Measurements from ENCODE around the gene TUBB4A.
"Not testable (repeated sequence)": the region's sequence is repeated elsewhere in the genome, so short reads cannot be mapped to it uniquely, and the experiment has no call there.

TUBB4A gene

DNA sequence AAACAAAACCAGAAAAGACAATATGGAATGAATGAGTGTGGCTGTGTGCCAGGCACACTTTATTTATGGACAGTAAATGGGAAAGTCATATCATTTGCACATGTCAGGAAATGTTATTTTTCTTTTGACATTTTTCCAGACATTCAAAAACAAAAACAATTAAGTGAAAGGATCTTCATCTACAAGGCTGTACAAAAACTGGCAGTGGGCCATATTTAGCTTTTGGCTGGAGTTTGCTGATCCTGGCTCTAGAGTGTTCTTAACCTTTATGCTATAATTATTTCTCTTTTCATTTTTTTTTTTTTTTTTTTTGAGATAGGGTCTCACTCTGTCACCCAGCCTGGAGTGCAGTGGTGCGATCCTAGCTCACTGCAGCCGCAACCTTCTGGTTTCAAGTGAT is 22.2 kb upstream of the TUBB4A start:
- no peak for DNase-seq (ENCODE audit: low read depth in 2 of 2)

DNA sequence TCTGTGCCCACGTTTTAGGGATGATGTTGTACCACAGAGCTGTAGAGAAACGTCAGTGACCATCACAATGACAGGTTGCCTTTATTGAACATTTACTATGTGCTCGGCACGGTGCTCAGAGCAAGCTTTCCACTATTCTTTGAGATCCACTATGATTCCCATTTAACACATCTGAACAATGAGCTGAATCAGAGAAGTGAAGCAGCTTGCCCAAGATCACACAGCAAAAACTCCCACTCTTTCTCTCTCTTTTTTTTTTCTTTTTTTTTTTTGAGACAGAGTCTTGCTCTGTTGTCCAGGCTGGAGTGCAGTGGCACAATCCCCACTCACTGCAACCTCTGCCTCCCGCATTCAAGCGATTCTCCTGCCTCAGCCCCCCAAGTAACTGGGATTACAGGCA is 20.6 kb upstream of the TUBB4A start:
- DNase-seq (ENCODE audit: low read depth in 2 of 2), result no peak

DNA sequence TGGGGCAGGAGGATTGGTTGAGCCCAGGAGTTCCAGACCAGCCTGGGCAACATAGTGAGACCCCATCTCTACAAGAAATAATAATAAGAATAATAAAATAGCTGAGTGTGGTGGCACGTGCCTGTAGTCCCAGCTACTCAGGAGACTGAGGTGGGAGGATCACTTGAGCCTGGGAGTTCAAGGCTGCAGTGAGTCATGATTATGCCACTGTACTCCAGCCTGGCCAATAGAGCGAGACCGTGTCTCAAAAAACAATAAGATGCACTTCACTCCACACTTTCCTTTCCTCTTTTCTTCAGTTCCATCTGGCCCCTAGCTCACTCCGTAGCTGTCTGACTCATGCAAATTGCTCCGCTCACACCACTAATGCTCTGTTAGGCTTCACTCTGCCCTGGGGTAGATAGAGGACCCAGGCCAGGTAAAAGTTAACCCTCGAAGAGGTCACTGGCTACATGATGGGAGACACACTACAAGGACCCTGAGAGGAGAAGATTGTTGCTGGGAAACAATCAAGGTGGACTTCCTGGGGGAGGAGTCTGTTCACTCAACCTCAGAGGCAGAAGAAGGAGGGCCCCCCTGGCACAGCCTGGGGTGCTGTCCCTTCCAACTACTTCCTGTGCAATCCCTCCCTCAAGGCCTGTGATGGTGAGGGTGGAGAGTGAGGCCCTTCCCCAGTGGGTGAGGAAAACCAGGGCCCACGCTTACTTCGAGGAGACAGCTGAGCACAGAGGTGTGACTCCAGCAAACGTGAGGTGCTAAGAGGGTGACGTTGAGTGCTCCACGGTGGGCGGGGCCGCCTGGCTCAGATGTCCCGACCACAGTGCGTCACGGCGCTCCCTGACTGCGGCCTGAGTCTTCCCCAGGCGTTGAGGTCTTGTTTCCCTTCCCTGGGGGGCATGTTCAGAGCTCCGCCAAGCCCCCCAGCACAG is 19.9 kb upstream of the TUBB4A start:
- no peak for DNase-seq (ENCODE audit: low read depth in 2 of 2)

DNA sequence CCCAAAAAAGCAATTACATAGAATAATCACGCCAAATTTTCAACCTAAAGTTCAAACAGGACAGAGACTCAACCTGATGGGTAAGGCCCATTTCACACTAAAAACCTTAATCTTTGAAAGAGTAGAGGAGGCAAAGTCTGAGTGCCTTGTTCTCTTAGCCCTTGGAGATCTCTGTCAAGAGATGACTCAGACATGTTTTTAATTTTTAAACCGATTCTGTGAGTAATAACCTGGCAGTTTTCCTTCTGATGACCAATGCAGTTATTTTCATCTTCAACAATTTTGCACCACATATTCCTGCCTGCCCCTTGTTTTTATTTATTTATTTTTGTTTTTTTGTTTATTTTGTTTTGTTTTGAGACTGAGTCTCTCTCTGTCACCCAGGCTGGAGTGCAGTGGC is 17.2 kb upstream of the TUBB4A start:
- DNase-seq (ENCODE audit: low read depth in 2 of 2), result no peak

DNA sequence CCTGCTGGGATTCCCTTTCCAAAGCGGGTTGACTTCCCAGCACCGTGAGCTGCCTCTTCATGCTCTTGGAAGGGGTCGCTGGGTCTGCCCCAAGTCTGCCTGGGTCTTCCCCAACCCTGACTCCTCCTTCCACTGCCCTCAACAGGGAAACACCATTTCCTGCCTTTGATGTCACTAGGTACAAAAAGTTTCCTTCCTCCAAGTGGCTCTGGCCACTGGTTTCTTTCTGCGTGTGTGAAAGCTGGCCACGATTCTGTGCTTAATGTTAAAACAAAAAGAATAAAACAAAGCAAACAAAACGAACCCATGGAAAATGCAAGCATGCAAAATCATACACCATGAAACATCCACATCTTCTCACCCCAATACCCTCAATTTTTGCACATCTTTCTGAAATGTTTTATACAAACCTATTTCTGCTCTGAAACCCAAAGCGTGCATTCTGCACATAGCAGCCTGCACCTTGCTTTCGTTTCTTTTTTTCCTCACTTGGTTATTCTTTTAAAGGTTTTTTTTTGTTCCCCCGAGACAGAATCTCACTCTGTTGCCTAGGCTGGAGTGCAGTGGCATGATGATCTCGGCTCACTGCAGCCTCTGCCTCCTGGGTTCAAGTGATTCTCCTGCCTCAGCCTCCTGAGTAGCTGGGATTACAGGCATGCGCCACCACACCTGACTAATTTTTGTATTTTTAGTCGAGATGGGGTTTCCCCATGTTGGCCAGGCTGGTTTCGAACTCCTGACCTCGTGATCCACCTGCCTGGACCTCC is 16.2 kb upstream of the TUBB4A start:
- DNase-seq (ENCODE audit: low read depth in 2 of 2), result no peak

DNA sequence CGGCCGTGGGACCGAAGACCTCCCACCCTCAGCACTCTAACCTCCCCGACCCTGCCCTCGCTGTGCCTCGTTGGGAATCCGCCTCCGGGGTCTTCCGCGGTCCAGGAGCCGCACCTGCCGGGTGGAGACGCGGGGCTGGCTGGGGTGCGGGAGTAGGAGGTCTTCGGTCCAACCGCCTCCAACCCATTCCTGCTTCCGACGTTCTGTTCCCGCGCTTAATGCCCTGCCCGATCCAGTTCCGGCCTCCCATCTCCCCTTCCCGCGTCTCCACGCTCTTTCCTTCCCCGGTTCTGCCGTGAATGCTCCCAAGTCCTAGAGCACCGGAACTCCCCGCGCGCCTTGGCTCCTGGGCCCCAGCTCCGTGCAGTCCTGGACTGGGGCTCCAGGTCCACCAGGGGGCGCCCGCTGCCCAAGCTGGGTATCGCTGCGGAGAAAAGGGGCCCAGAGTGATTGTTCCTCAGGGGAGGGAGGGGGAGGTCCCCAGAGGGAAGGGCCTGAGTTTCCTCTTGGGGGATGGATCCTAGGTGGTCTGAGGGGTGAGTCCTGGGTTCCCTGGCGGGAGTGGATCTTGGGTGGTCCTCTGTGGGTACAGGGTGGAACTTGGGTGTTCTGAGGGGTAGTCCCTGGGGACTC is 14.7 kb upstream of the TUBB4A start:
- peak; percentile 92 to 96 for DNase-seq (ENCODE audit: low read depth in 2 of 2)

DNA sequence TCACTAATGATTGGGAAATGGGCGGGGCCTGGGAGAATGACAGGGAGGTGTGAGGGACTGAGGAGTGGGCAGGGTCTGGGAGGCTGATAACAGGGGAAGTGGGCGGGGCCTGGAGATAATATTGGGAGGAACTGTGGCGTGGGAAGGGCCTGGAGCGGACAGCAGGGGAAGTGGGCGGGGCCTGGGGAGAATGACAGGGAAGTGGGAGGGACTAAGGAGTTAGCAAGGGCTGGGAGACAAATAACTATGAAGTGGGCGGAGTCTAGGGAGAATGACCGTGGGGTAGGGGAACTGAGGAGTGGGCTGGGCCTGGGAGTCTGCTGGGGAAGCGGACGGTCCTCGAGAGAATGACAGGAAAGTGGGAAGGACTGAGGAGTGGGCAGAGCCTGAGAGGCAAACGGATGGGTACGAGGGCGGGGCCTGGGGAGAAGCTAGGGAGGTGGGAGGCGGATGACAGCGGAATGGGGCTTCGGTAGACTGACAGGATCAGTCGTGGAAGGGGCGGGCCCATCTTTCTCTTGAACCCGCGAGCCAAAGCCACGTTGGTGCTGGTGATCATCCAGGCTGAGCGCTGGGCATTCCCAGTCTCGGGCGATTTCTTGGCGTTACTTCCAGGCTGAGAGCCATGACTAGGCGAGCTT is 14.0 kb upstream of the TUBB4A start:
- peak; percentile 50 to 71 for DNase-seq (ENCODE audit: low read depth in 2 of 2)

DNA sequence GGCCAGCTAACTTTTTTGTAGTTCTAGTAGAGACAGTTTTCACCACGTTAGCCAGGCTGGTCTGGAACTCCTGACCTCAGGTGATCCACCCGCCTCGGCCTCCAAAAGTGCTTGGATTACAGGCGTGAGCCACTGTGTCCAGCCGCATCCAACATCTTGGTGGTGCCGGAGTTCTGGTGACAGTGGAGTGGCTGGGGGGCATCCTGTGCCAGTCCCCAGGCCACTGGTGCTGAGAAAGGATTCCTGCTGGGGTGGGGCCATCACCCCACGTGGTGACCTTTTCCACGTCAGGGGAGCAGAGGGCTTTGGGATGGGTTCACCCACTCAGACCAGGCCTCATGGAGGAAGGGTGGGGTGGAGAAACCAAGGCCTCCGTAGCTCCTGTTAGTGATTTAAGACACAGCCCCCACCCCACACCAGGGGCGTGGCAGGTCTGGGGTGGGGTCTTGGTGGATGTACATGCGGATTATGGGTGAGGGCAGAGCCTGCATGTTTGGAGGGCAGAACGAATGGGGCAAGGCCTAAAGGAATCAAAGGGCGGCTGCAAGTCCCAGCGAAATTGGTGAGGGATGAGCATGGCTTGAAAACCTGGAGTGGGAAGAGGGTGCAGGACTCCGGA is 12.9 kb upstream of the TUBB4A start:
- no peak for DNase-seq (ENCODE audit: low read depth in 2 of 2)

DNA sequence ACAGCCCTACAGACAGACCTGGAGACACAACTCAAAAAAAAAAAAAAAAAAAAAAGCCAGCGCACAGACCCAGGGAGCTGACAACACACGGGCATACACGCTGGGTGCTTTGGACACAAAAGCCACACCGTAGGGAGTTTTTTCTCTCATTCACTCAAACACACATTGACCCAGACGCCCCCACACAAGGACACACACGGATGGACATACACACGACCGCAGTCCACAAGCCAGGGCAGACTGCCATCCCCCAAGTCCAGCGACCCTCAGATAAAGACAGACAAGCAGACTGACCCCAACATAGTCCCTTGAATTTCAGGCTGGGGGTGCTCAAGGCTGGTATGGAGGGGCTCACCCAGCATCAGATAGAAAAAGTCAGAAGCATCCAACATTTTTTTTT is 12.0 kb upstream of the TUBB4A start:
- no peak for DNase-seq (ENCODE audit: low read depth in 2 of 2)

DNA sequence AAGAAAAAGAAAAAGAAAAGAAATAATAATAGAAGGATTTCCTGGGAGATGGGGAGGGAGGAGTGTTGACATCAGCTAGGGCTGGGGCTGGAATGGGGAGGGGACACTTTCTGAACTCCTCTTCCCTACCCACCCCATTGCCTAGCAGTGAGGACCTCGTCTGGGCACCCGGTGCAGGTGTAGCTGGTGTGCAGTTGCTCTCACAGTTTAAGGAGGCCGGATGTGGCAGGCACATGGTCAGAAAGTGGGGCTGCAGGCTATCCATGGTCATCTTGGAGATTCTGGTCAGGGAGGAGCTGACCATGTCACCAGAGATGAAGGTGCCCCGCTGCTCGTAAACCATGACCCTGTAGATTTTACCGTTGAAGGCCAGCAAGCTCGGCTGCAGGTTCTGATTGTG is 8.5 kb upstream of the TUBB4A start:
- DNase-seq (ENCODE audit: low read depth in 2 of 2), result no peak

DNA sequence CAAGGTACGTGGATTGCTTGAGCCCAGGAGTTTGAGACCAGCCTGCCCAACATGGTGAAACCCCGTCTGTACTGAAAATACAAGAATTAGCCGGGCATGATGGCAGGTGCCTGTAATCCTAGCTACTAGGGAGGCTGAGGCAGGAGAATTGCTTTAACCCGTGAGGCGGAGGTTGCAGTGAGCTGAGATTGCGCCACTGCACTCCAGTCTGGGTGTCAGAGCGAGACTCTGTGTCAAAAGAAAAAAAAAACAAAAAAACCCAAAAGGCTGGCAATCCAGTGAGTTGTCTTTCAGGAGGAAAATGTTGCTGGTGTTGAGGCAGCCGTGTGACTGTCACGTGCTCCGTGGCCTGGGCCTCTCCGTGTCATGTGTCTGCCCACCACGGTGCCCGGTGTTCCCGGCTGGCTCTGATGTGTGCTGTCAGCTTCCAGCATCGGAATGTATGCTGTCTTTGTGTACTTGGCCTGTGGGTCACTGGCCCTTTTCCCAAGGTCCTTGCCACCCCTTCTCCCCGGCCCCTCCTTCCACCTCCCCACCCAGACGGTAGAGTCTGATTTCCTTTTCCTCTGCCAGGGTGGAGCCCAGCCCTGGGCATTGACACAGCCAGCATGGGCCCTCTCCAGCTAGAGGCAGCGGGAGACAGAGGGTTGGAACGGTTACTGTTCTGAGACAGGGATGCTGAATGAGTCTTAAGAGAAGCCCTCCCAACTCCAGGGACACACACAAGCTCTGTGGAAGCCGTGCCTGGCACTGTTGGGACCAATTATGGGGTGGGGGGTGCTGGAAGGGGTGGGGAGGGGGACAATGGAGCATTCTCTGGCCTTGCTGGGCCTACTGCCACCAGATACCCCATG is 7.2 kb upstream of the TUBB4A start:
- DNase-seq (ENCODE audit: low read depth in 2 of 2), result no peak

DNA sequence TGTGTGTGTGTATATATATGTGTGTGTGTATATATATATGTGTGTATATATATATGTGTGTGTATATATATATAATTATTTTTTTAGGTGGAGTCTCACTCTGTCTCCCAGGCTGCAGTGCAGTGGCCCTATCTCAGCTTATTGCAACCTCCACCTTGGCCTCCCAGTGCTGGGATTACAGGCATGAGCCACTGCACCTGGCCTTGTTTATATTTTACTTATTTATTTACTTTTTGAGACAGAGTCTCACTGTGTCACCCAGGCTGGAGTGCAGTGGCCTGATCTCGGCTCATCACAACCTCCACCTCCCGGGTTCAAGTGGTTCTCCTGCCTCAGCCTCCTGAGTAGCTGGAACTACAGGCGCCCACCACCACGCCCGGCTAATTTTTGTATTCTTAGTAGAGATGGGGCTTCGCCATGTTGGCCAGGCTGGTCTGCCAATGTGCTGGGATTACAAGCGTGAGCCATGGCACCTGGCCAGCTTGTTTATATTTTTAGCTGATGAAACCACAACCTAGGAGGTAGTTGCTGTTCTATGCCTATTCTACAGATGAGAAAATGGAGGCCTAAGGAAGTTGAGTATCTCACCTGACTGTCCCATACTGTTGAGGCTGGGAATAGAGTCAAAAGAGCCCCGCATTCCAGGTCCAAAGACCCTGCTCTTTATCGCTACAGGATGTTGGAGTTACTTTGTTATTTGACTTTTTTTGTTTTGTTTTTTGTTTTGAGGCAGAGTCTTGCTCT is 6.1 kb upstream of the TUBB4A start:
- DNase-seq (ENCODE audit: low read depth in 2 of 2), result not testable (repeated sequence)

DNA sequence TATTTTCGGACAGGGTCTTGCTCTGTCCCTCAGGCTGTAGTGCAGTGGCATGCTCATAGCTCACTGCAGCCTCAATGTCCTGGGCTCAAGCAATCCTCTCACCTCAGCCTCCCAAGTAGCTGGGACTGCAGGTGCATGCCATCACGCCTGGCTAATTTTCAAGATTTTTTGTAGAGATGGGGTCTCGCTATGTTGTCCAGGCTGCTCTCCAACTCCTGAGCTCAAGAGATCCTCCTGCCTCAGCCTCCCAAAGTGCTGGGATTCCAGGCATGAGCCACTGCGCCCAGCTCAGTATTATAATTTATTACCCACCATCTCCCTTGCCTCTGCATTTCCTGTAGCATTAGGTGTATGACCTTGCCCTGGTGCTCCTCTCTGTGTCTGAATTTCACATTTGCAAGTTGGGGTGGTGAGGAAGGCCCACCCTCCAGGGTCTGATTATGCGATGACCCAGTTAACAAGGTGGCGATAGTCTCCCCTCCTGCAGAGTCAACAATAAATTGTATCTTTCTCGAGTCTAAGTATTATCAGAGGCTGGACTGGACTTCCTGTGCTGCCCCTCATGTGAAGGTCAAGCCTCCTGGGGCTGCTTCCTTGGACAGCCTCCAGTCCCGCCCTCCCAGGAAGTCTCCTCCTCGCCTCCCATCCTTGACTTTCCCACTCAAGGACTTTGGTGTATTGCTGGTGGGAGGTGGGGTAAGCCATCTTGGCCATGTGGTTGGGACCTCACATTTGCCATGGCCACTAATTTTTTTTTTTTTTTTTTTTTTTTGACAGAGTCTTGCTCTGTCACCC is 1.5 kb upstream of the TUBB4A start:
- no peak for DNase-seq (ENCODE audit: low read depth in 2 of 2)

DNA sequence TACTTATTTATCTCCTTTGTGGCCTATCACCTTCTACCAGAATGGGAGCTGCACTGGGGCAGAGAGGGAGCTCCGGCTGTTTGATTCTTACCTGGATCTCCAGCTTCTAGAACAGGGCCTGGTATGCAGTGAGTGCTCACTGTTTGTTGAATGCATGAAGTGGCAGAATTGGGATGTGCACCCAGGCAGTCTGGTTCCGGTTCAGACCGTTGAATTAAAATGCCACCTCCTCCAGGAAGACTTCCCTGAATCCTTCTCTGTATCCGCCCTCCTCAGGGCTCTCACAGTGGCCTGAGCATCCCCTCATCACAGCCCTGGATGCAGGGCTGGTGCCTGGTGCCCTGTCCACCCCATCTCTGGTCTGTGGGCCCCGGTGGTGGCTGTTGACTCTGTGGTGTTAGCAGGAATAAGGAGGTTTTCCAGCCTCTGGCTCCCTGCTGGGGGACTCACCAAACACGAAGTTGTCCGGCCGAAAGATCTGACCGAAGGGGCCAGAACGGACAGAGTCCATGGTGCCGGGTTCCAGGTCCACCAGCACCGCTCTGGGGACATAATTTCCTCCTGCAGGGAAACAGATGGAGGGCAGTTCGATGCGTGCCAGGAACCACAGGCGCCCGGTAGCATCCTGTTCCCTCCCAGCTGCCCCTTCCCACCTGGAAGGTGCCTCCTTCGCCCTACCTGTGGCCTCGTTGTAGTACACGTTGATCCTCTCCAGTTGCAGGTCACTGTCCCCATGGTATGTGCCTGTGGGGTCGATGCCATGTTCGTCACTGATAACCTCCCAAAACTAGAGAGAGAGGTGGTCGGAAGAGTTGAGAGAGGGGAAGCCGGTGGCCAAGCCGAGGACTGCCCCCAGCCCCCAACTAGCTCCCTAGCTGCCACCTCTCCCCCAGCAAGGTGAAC is 1.0 kb downstream of the TUBB4A start:
- DNase-seq (ENCODE audit: low read depth in 2 of 2), result no peak

DNA sequence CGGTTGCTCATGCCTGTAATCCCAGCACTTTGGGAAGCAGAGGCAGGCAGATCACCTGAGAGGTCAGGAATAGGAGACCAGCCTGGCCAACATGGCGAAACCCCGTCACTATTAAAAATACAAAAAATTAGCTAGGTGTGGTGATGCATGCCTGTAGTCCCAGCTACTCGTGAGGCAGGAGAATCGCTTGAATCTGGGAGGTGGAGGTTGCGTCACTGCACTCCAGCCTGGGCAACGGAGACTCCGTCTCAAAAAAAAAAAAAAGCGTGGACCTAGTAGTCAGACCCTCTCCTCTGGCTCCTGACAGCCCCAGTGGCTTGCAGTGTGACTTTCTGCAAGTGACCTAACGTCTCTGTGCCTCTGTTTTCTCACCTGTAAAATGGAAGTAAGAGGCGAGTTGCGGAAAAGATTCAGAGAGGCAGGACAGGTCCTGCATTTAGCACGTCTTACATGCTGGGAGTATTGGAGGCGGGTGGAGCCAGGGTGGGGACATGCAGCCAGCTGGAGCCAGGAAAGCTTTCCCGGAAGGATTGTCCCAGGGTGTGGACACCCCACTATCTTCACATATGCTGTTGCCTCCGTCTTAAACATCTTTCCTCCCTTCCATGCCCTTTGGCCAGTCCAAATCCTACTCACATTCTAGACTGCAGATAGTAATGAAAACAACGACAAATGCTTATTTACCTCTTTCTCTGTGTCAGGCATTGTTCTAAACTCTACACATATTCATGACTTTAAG is 2.9 kb downstream of the TUBB4A start:
- DNase-seq (ENCODE audit: low read depth in 2 of 2), result no peak

DNA sequence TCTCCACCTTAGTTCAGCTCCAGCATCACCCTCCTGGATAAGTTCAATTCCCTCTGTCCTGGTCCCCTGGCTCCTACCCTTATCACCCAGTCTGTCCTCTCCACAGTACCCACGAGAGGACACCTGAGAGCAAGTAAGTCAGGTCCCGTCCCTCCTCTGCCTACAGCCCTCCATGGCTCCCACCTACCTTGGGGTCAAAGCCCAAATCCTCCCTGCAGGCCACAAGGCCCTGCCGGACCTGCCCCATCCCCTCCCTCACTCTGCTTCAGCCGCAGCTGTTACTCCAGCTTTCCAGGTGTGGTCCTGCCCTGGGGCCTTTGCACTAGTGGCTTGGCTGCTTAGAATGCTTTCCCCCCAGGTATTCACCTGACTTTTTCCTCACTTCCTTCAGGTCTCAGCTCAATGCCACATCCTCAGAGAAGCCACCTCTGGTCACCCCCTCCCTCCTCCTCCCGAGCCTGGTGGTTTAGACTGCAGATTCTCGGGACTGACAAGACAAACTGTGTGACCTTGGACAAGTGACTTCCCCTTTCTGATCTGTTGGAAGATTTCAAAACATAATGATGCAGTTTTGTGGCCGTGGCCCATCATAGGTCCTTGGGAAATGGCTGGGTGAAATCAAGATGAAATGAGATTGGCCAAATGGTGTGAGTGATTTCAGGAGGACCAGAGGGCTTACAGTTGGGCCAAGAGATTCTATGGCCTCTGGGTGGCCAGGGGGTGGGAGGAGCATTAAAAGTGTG is 3.6 kb downstream of the TUBB4A start:
- no peak for DNase-seq (ENCODE audit: low read depth in 2 of 2)

DNA sequence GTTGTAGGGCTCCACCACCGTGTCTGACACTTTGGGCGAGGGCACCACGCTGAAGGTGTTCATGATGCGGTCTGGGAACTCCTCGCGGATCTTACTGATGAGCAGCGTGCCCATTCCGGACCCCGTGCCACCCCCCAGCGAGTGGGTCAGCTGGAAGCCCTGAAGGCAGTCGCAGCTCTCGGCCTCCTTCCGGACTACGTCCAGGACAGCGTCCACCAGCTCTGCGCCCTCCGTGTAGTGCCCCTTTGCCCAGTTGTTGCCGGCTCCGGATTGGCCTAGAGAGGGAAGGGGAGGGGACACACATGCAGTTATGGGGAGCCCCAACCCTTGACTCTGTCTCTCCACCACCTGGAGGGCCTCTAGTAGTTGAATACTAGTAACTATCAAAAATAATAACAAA is 6.2 kb downstream of the TUBB4A start:
- no peak for DNase-seq (ENCODE audit: low read depth in 2 of 2)
